HCT116 (cell line): ENCODE results near the gene TCF7. TPM values are rescaled to one million over a fixed set of nuclear protein-coding genes. Genes with fewer than 3 reads are reported as not detected.

ENCODE experiments used
- ATAC-seq: fragments of 200-7000 bp; cut with Tn5 transposase; 2 replicates; pipeline ENCODE4 v1.9.1; 2020; ENCODE audit warnings: mild to moderate bottlenecking, moderate library complexity
- BruUV-seq: library from RNA; stranded (reverse); fragments of 400-500 nt; replicated peaks from 2 replicates; lab custom pipeline; 2021; lab: Mats Ljungman, UMichigan
- CTCF ChIA-PET: fragments of 300-600 bp; sonication (Branson Sonifier 250); formaldehyde crosslinking; loops from one replicate; lab custom pipeline; 2021; ENCODE audit warnings: antibody characterized with exemption; lab: Charles Lee
- POLR2A ChIA-PET: fragments of 300-600, 350-600 bp; sonication (Branson Sonifier 250); formaldehyde crosslinking; loops from one replicate; lab custom pipeline; 2021; ENCODE audit warnings: antibody characterized with exemption; lab: Charles Lee
- RAD21 ChIA-PET, 2 experiments: fragments of 300-600 bp; sonication (Branson Sonifier 250); formaldehyde crosslinking; loops; one replicate each; lab custom pipeline; 2023; ENCODE audit warnings: low total read pairs in 2 of 2; ENCODE audit not compliant: uncharacterized antibody in 2 of 2, unreplicated experiment in 2 of 2, low non-redundant PET in 1 of 2; lab: Charles Lee
- DNase-seq: peaks from one replicate; pipeline ENCODE4 v3.0.0-alpha.2; 2010; ENCODE audit warnings: low read depth, low spot score
- H2AFZ ChIP-seq: fragments of 200-600 bp; shearing (Covaris generic), sonication (generic); 2 replicates; pipeline ENCODE4 v1.6.1; 2017; ENCODE audit warnings: low read depth, mixed run types, mixed read lengths, antibody characterized with exemption, low read length; ENCODE audit not compliant: poor library complexity, severe bottlenecking
- H3K27ac ChIP-seq: 2 replicates; pipeline ENCODE4 v1.5.1; 2012; ENCODE audit warnings: low read depth, low read length
- H3K27me3 ChIP-seq: fragments of 200-600 bp; sonication (generic); 2 replicates; pipeline ENCODE4 v1.6.1; 2016; ENCODE audit warnings: mixed run types, low read length, mixed read lengths; ENCODE audit not compliant: insufficient read depth
- H3K36me3 ChIP-seq, 2 experiments: fragments of 200-500 bp in 1 of 2; fragments of 200-600 bp in 1 of 2; sonication (Bioruptor generic) in 1 of 2; sonication (generic) in 1 of 2; 2 replicates each; pipeline versions ENCODE4 v1.5.1 to v1.6.1; 2014 to 2016; ENCODE audit warnings: low read length in 2 of 2, inconsistent platforms in 1 of 2, mixed read lengths in 1 of 2, mixed run types in 1 of 2; ENCODE audit not compliant: insufficient read depth in 2 of 2, control insufficient read depth in 1 of 2
- H3K4me1 ChIP-seq, 2 experiments: fragments of 200-600 bp in 1 of 2; sonication (generic) in 1 of 2; 2 replicates each; pipeline versions ENCODE4 v1.5.1 to v1.6.1; 2012 to 2017; ENCODE audit warnings: low read length in 2 of 2, inconsistent platforms in 1 of 2, mild to moderate bottlenecking in 1 of 2, mixed read lengths in 1 of 2, mixed run types in 1 of 2, moderate library complexity in 1 of 2; ENCODE audit not compliant: insufficient read depth in 2 of 2, control insufficient read depth in 1 of 2
- H3K4me2 ChIP-seq: fragments of 200-600 bp; sonication (generic); 2 replicates; pipeline ENCODE4 v1.6.1; 2017; ENCODE audit warnings: mixed run types, low read length, mixed read lengths
- H3K4me3 ChIP-seq, 2 experiments: fragments of 200-600 bp in 1 of 2; sonication (generic) in 1 of 2; replicated peaks in 1 of 2; 2 replicates each; pipeline ENCODE4 v1.5.1; 2011 to 2016; ENCODE audit warnings: low read length in 2 of 2, control low read depth in 1 of 2, low read depth in 1 of 2, mild to moderate bottlenecking in 1 of 2, mixed read lengths in 1 of 2, mixed run types in 1 of 2
- H3K79me2 ChIP-seq: fragments of 200-600 bp; sonication (generic); 2 replicates; pipeline ENCODE4 v1.6.1; 2017; ENCODE audit warnings: mild to moderate bottlenecking, mixed run types, low read length, moderate library complexity, mixed read lengths; ENCODE audit not compliant: insufficient read depth
- H3K9ac ChIP-seq: fragments of 200-600 bp; sonication (generic); 2 replicates; pipeline ENCODE4 v1.6.1; 2016; ENCODE audit warnings: low read length, mixed read lengths
- H3K9me2 ChIP-seq: fragments of 200-600 bp; sonication (generic), shearing (Covaris generic); 2 replicates; pipeline ENCODE4 v1.6.1; 2017; ENCODE audit warnings: mixed run types, mild to moderate bottlenecking, moderate library complexity; ENCODE audit not compliant: insufficient read depth
- H3K9me3 ChIP-seq, 2 experiments: fragments of 200-500 bp in 1 of 2; fragments of 200-600 bp in 1 of 2; sonication (Bioruptor generic) in 1 of 2; sonication (generic) in 1 of 2; 2 replicates each; pipeline ENCODE4 v1.6.1; 2014 to 2017; ENCODE audit warnings: low read length in 2 of 2, mixed read lengths in 2 of 2, inconsistent platforms in 1 of 2, low read depth in 1 of 2, mild to moderate bottlenecking in 1 of 2, mixed run types in 1 of 2, moderate library complexity in 1 of 2; ENCODE audit not compliant: control insufficient read depth in 1 of 2, insufficient read depth in 1 of 2
- H4K20me1 ChIP-seq: fragments of 200-600 bp; sonication (generic), shearing (Covaris generic); 2 replicates; pipeline ENCODE4 v1.6.1; 2017; ENCODE audit warnings: mixed run types, mild to moderate bottlenecking, moderate library complexity; ENCODE audit not compliant: insufficient read depth
- EZH2 ChIP-seq: fragments of 200-600 bp; sonication (generic); IDR thresholded peaks from 2 replicates; pipeline ENCODE4 v1.6.1; 2017; ENCODE audit warnings: antibody characterized with exemption, mixed run types
- FOSL1 ChIP-seq: IDR thresholded peaks from 2 replicates; pipeline ENCODE4 v1.6.1; 2012; ENCODE audit warnings: low read depth
- SP1 ChIP-seq: IDR thresholded peaks from 2 replicates; pipeline ENCODE4 v1.6.1; 2012; ENCODE audit warnings: low read depth
- ZBTB33 ChIP-seq: IDR thresholded peaks from 2 replicates; pipeline ENCODE4 v1.6.1; 2011; ENCODE audit warnings: mild to moderate bottlenecking, low read length, moderate library complexity; ENCODE audit not compliant: insufficient replicate concordance; ENCODE audit errors: extremely low read depth
- intact Hi-C: fragments of 100-400 bp; cut with micrococcal nuclease; formaldehyde crosslinking; loops from 2 replicates; pipeline ENCODE4 v1.10.0; 2022
- total RNA-seq: library from RNA; stranded (reverse); gene quantifications from one replicate; pipeline ENCODE4 v1.2.1, GENCODE V29; 2021; ENCODE audit not compliant: unreplicated experiment
- TF ChIP-seq, protein P1 (sequence below): IDR thresholded peaks from 2 replicates; pipeline ENCODE4 v1.6.1; 2012; ENCODE audit warnings: low read depth

Gene TCF7
- total RNA-seq, 1 experiment from 2014 or later, result 17.8 TPM

GRCh38 chr5:134146651-134147518, 32.4 kb downstream of the TCF7 start:
- ATAC-seq, result no peak
- peaks cover 56% of the 10 kb centered on the region for H3K79me2 ChIP-seq
- DNase-seq, result no peak
- H3K9ac ChIP-seq, result no peak overlapping the region
- no peak overlapping the region for H3K4me2 ChIP-seq
- ChIA-PET POLR2A (no interaction called here), RAD21 (no interaction called here), CTCF (interaction anchor here (1.4 to 2.2 kb wide), 3 partner anchors 8 to 143 kb away, joined by 3 to 15 read pairs (median 5); no protein-coding TSS in a partner anchor)
- H2AFZ ChIP-seq, result no peak overlapping the region
- peaks cover 6% of the 10 kb centered on the region for H4K20me1 ChIP-seq
- intact Hi-C loops, result loop anchor here (1.0 to 2.0 kb wide), 2 partner anchors 44 to 108 kb away; no protein-coding TSS in a partner anchor
- H3K27ac ChIP-seq, result no peak overlapping the region
- no peaks in the 10 kb centered on the region for H3K27me3 ChIP-seq
- H3K9me2 ChIP-seq, result no peaks in the 10 kb centered on the region
- no peaks in the 10 kb centered on the region for H3K9me3 ChIP-seq
- peaks cover 21 to 66% of the 10 kb centered on the region in 2 experiments for H3K36me3 ChIP-seq
- no peaks in the 10 kb centered on the region for H3K4me1 ChIP-seq
- no TSS peak for BruUV-seq
- TF ChIP-seq EZH2 (no peak), ZBTB33 (no peak), FOSL1 (no peak), SP1 (no peak)
- TF ChIP-seq, protein P1, sequence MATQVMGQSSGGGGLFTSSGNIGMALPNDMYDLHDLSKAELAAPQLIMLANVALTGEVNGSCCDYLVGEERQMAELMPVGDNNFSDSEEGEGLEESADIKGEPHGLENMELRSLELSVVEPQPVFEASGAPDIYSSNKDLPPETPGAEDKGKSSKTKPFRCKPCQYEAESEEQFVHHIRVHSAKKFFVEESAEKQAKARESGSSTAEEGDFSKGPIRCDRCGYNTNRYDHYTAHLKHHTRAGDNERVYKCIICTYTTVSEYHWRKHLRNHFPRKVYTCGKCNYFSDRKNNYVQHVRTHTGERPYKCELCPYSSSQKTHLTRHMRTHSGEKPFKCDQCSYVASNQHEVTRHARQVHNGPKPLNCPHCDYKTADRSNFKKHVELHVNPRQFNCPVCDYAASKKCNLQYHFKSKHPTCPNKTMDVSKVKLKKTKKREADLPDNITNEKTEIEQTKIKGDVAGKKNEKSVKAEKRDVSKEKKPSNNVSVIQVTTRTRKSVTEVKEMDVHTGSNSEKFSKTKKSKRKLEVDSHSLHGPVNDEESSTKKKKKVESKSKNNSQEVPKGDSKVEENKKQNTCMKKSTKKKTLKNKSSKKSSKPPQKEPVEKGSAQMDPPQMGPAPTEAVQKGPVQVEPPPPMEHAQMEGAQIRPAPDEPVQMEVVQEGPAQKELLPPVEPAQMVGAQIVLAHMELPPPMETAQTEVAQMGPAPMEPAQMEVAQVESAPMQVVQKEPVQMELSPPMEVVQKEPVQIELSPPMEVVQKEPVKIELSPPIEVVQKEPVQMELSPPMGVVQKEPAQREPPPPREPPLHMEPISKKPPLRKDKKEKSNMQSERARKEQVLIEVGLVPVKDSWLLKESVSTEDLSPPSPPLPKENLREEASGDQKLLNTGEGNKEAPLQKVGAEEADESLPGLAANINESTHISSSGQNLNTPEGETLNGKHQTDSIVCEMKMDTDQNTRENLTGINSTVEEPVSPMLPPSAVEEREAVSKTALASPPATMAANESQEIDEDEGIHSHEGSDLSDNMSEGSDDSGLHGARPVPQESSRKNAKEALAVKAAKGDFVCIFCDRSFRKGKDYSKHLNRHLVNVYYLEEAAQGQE, result no peak
- no peak overlapping the region for H3K4me3 ChIP-seq
